ENCODE results near the gene AFAP1L2.

Gene AFAP1L2

GRCh38 chr10:114286921-114287320 lies 117.4 kb downstream of the AFAP1L2 start:
- H2AFZ ChIP-seq (ENCODE audit: low read depth, low read length), result no peak overlapping the region
- no peaks in the 10 kb centered on the region for H3K36me3 ChIP-seq (replicated peaks; ENCODE audit: low read depth, low read length)
- H3K4me1 ChIP-seq (ENCODE audit: low read length), result no peaks in the 10 kb centered on the region
- H3K9ac ChIP-seq (ENCODE audit: low read length), result no peak overlapping the region
- H3K4me3 ChIP-seq (ENCODE audit: low read length), result no peak overlapping the region
- no peaks in the 10 kb centered on the region for H4K20me1 ChIP-seq (ENCODE audit: insufficient read depth, low read length)
- no peak overlapping the region for H3K27ac ChIP-seq (ENCODE audit: low read length)
- H3K79me2 ChIP-seq (ENCODE audit: low read length), result no peaks in the 10 kb centered on the region
- TF ChIP-seq EZH2phosphoT487 (IDR thresholded peaks at IDR 0.05; ENCODE audit: low read depth) (no peak), CTCF (IDR thresholded peaks at IDR 0.05; ENCODE audit: low read depth, low read length) (no peak)
- H3K9me3 ChIP-seq (ENCODE audit: insufficient read depth, low read length), result no peaks in the 10 kb centered on the region
- H3K4me2 ChIP-seq (ENCODE audit: low read length), result no peak overlapping the region
- H3K27me3 ChIP-seq (ENCODE audit: low read depth, low read length), result no peaks in the 10 kb centered on the region

- H3K79me2 ChIP-seq (ENCODE audit: low read length), result no peaks in the 10 kb centered on the region
- no peak overlapping the region for H3K4me2 ChIP-seq (ENCODE audit: low read length)
- TF ChIP-seq EZH2phosphoT487 (IDR thresholded peaks at IDR 0.05; ENCODE audit: low read depth), result no peak
- TF ChIP-seq CTCF (IDR thresholded peaks at IDR 0.05; ENCODE audit: low read depth, low read length), result no peak
- no peaks in the 10 kb centered on the region for H3K9me3 ChIP-seq (ENCODE audit: insufficient read depth, low read length)
- no peak overlapping the region for H3K27ac ChIP-seq (ENCODE audit: low read length)
- H3K27me3 ChIP-seq (ENCODE audit: low read depth, low read length), result no peaks in the 10 kb centered on the region
- H3K9ac ChIP-seq (ENCODE audit: low read length), result no peak overlapping the region
- H2AFZ ChIP-seq (ENCODE audit: low read depth, low read length), result no peak overlapping the region
- no peak overlapping the region for H3K4me3 ChIP-seq (ENCODE audit: low read length)
- H4K20me1 ChIP-seq (ENCODE audit: insufficient read depth, low read length), result no peaks in the 10 kb centered on the region
- no peaks in the 10 kb centered on the region for H3K36me3 ChIP-seq (replicated peaks; ENCODE audit: low read depth, low read length)
- H3K4me1 ChIP-seq (ENCODE audit: low read length), result no peaks in the 10 kb centered on the region
Measured at GRCh38 chr10:114285961-114286441, 118.3 kb downstream of the AFAP1L2 start.

- Histone ChIP-seq H3K36me3 (replicated peaks; ENCODE audit: low read depth, low read length) (no peaks in the 10 kb centered on the region), H3K9me3 (ENCODE audit: insufficient read depth, low read length) (no peaks in the 10 kb centered on the region), H4K20me1 (ENCODE audit: insufficient read depth, low read length) (no peaks in the 10 kb centered on the region), H3K4me2 (ENCODE audit: low read length) (no peak overlapping the region), H3K4me1 (ENCODE audit: low read length) (no peaks in the 10 kb centered on the region), H3K79me2 (ENCODE audit: low read length) (no peaks in the 10 kb centered on the region), H2AFZ (ENCODE audit: low read depth, low read length) (no peak overlapping the region), H3K27ac (ENCODE audit: low read length) (no peak overlapping the region), H3K4me3 (ENCODE audit: low read length) (no peak overlapping the region), H3K9ac (ENCODE audit: low read length) (no peak overlapping the region), H3K27me3 (ENCODE audit: low read depth, low read length) (no peaks in the 10 kb centered on the region)
- no peak for TF ChIP-seq CTCF (IDR thresholded peaks at IDR 0.05; ENCODE audit: low read depth, low read length)
- no peak for TF ChIP-seq EZH2phosphoT487 (IDR thresholded peaks at IDR 0.05; ENCODE audit: low read depth)
Measured at GRCh38 chr10:114284346-114285071, 119.8 kb downstream of the AFAP1L2 start.

GRCh38 chr10:114283535-114284234 lies 120.6 kb downstream of the AFAP1L2 start:
- Histone ChIP-seq H3K9ac (ENCODE audit: low read length) (no peak overlapping the region), H3K9me3 (ENCODE audit: insufficient read depth, low read length) (no peaks in the 10 kb centered on the region), H3K79me2 (ENCODE audit: low read length) (no peaks in the 10 kb centered on the region), H3K4me1 (ENCODE audit: low read length) (no peaks in the 10 kb centered on the region), H3K36me3 (replicated peaks; ENCODE audit: low read depth, low read length) (no peaks in the 10 kb centered on the region), H3K4me2 (ENCODE audit: low read length) (no peak overlapping the region), H2AFZ (ENCODE audit: low read depth, low read length) (no peak overlapping the region), H3K27ac (ENCODE audit: low read length) (no peak overlapping the region), H4K20me1 (ENCODE audit: insufficient read depth, low read length) (no peaks in the 10 kb centered on the region), H3K4me3 (ENCODE audit: low read length) (no peak overlapping the region), H3K27me3 (ENCODE audit: low read depth, low read length) (no peaks in the 10 kb centered on the region)
- no peak for TF ChIP-seq EZH2phosphoT487 (IDR thresholded peaks at IDR 0.05; ENCODE audit: low read depth)
- no peak for TF ChIP-seq CTCF (IDR thresholded peaks at IDR 0.05; ENCODE audit: low read depth, low read length)
